SK-N-SH treated with all-trans-retinoic acid at 6 μM for 48 hours (cell line): ENCODE measurements around the gene TECTB.

Experiments
- ATAC-seq: fragments of 200-7000 bp; cut with Tn5 transposase; 3 replicates; pipeline ENCODE4 v1.9.1; 2020; ENCODE audit warnings: mild to moderate bottlenecking, moderate library complexity
- ARNTL ChIP-seq: fragments of 450-650 bp; formaldehyde crosslinking; IDR thresholded peaks from 2 replicates; pipeline ENCODE4 v1.5.0; 2020; ENCODE audit warnings: low read depth, mild to moderate bottlenecking, moderate library complexity, borderline replicate concordance
- BACH2 ChIP-seq: fragments of 250-450 bp; sonication (Bioruptor Pico); IDR thresholded peaks from 2 replicates; pipeline ENCODE4 v1.9.0; 2021; ENCODE audit warnings: mild to moderate bottlenecking, borderline replicate concordance
- CREB5 ChIP-seq: fragments of 250-450 bp; sonication (Bioruptor Pico); IDR thresholded peaks from 2 replicates; pipeline ENCODE4 v1.5.1; 2020; ENCODE audit warnings: low read depth, mild to moderate bottlenecking, moderate library complexity
- CSDC2 ChIP-seq: fragments of 250-450 bp; sonication (Bioruptor Pico); IDR thresholded peaks from 2 replicates; pipeline ENCODE4 v1.5.0; 2020; ENCODE audit warnings: mild to moderate bottlenecking, moderate library complexity
- CSRNP3 ChIP-seq: fragments of 250-450 bp; sonication (Bioruptor Pico); IDR thresholded peaks from 2 replicates; pipeline ENCODE4 v1.5.1; 2021; ENCODE audit warnings: mild to moderate bottlenecking, moderate library complexity
- ESRRG ChIP-seq: fragments of 250-450 bp; sonication (Bioruptor Pico); IDR thresholded peaks from 2 replicates; pipeline ENCODE4 v1.6.1; 2021; ENCODE audit warnings: mild to moderate bottlenecking
- GLIS3 ChIP-seq: fragments of 250-450 bp; sonication (Bioruptor Pico); IDR thresholded peaks from 2 replicates; pipeline ENCODE4 v1.5.0; 2020; ENCODE audit warnings: mild to moderate bottlenecking, moderate library complexity
- ISL1 ChIP-seq: fragments of 250-450 bp; sonication (Bioruptor Pico); IDR thresholded peaks from 2 replicates; pipeline ENCODE4 v2.1.2; 2022; ENCODE audit warnings: mild to moderate bottlenecking, moderate library complexity
- OSR1 ChIP-seq: fragments of 250-450 bp; sonication (Bioruptor Pico); IDR thresholded peaks from 2 replicates; pipeline ENCODE4 v1.8.0; 2022; ENCODE audit warnings: moderate library complexity, mild to moderate bottlenecking, inconsistent platforms
- PATZ1 ChIP-seq: fragments of 250-450 bp; sonication (Bioruptor Pico); IDR thresholded peaks from 2 replicates; pipeline ENCODE4 v1.8.0; 2020; ENCODE audit warnings: mild to moderate bottlenecking, moderate library complexity, borderline replicate concordance
- PPARA ChIP-seq: fragments of 250-450 bp; sonication (Bioruptor Pico); IDR thresholded peaks from 2 replicates; pipeline ENCODE4 v1.5.0; 2020; ENCODE audit warnings: mild to moderate bottlenecking, borderline replicate concordance
- RARB ChIP-seq: fragments of 250-450 bp; sonication (Bioruptor Pico); IDR thresholded peaks from 2 replicates; pipeline ENCODE4 v1.8.0; 2021; ENCODE audit warnings: mild to moderate bottlenecking, moderate library complexity
- SNAI2 ChIP-seq: fragments of 250-450 bp; sonication (Bioruptor Pico); IDR thresholded peaks from 2 replicates; pipeline ENCODE4 v1.5.0; 2020; ENCODE audit warnings: mild to moderate bottlenecking, moderate library complexity
- TCF4 ChIP-seq: fragments of 250-450 bp; sonication (Bioruptor Pico); IDR thresholded peaks from 2 replicates; pipeline ENCODE4 v1.8.0; 2021; ENCODE audit warnings: mild to moderate bottlenecking, moderate library complexity, borderline replicate concordance
- TSHZ2 ChIP-seq: fragments of 250-450 bp; sonication (Bioruptor Pico); IDR thresholded peaks from 2 replicates; pipeline ENCODE4 v1.5.0; 2020; ENCODE audit warnings: mild to moderate bottlenecking, moderate library complexity
- ZC3H10 ChIP-seq: fragments of 250-450 bp; sonication (Bioruptor Pico); IDR thresholded peaks from 2 replicates; pipeline ENCODE4 v1.5.1; 2021; ENCODE audit warnings: mild to moderate bottlenecking, moderate library complexity
- ZFP3 ChIP-seq: fragments of 250-450 bp; sonication (Bioruptor Pico); IDR thresholded peaks from 2 replicates; pipeline ENCODE4 v1.5.0; 2020; ENCODE audit warnings: mild to moderate bottlenecking, moderate library complexity
- ZFP30 ChIP-seq: fragments of 450-650 bp; formaldehyde crosslinking; IDR thresholded peaks from 2 replicates; pipeline ENCODE4 v1.5.0; 2022; ENCODE audit warnings: mild to moderate bottlenecking, moderate library complexity
- ZNF565 ChIP-seq: fragments of 450-650 bp; formaldehyde crosslinking; conservative IDR thresholded peaks from 2 replicates; pipeline ENCODE4 v1.5.0; 2020; ENCODE audit warnings: low read depth, mild to moderate bottlenecking, moderate library complexity
- ZNF70 ChIP-seq: fragments of 450-650 bp; formaldehyde crosslinking; IDR thresholded peaks from 2 replicates; pipeline ENCODE4 v1.5.0; 2020; ENCODE audit warnings: mild to moderate bottlenecking, moderate library complexity
- ZNF8 ChIP-seq: fragments of 450-650 bp; formaldehyde crosslinking; IDR thresholded peaks from 2 replicates; pipeline ENCODE4 v1.5.0; 2020; ENCODE audit warnings: mild to moderate bottlenecking, moderate library complexity

Gene TECTB

GRCh38 chr10:112336556-112337201 lies 53.5 kb downstream of the TECTB start:
- TF ChIP-seq ZNF8 (CRISPR knock-in tag), result no peak
- TF ChIP-seq PATZ1, result no peak
- no peak for TF ChIP-seq ARNTL
- no peak for TF ChIP-seq RARB (CRISPR knock-in tag)
- TF ChIP-seq CSRNP3 (CRISPR knock-in tag), result no peak
- no peak for TF ChIP-seq TCF4 (CRISPR knock-in tag)
- TF ChIP-seq PPARA (CRISPR knock-in tag), result no peak
- no peak for TF ChIP-seq ZNF565
- no peak for TF ChIP-seq SNAI2 (CRISPR knock-in tag)
- no peak for TF ChIP-seq ZC3H10 (CRISPR knock-in tag)
- TF ChIP-seq BACH2 (CRISPR knock-in tag), result no peak
- TF ChIP-seq CREB5, result no peak
- TF ChIP-seq ESRRG (CRISPR knock-in tag), result no peak
- no peak for TF ChIP-seq ZFP3 (CRISPR knock-in tag)
- TF ChIP-seq OSR1, result no peak
- TF ChIP-seq ISL1 (CRISPR knock-in tag), result no peak
- TF ChIP-seq ZFP30, result no peak
- no peak for TF ChIP-seq ZNF70 (CRISPR knock-in tag)
- ATAC-seq, result no peak

GRCh38 chr10:112338957-112339356 lies 55.8 kb downstream of the TECTB start:
- ATAC-seq, result no peak
- no peak for TF ChIP-seq ZNF565
- TF ChIP-seq ZC3H10 (CRISPR knock-in tag), result no peak
- TF ChIP-seq TSHZ2, result no peak
- no peak for TF ChIP-seq ESRRG (CRISPR knock-in tag)
- TF ChIP-seq CSDC2 (CRISPR knock-in tag), result no peak
- TF ChIP-seq GLIS3 (CRISPR knock-in tag), result no peak
- no peak for TF ChIP-seq ZNF70 (CRISPR knock-in tag)
- no peak for TF ChIP-seq PPARA (CRISPR knock-in tag)
- no peak for TF ChIP-seq PATZ1
- TF ChIP-seq, all 23 proteins: peak for 0

GRCh38 chr10:112340601-112341000 lies 57.4 kb downstream of the TECTB start:
- ATAC-seq, result no peak
- no peak for TF ChIP-seq GLIS3 (CRISPR knock-in tag)
- peak; percentile 60; the same call in 1 of the 2 replicates for TF ChIP-seq TCF4 (CRISPR knock-in tag)
- no peak for TF ChIP-seq BACH2 (CRISPR knock-in tag)
- TF ChIP-seq TSHZ2, result no peak
